ENCODE results near the gene DNAH2.

DNAH2 gene

GRCh38 chr17:7835814-7836595, 118.5 kb downstream of the DNAH2 start (continued):
- TF ChIP-seq, protein P1, sequence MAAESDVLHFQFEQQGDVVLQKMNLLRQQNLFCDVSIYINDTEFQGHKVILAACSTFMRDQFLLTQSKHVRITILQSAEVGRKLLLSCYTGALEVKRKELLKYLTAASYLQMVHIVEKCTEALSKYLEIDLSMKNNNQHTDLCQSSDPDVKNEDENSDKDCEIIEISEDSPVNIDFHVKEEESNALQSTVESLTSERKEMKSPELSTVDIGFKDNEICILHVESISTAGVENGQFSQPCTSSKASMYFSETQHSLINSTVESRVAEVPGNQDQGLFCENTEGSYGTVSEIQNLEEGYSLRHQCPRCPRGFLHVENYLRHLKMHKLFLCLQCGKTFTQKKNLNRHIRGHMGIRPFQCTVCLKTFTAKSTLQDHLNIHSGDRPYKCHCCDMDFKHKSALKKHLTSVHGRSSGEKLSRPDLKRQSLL (tag by site-specific recombination; IDR thresholded peaks at IDR 0.05): no peak
- TF ChIP-seq ZNF394 (tag by site-specific recombination; IDR thresholded peaks at IDR 0.05; ENCODE audit: borderline replicate concordance) (peak; percentile 57), HOXA7 (CRISPR knock-in tag; IDR thresholded peaks at IDR 0.05; ENCODE audit: borderline replicate concordance) (no peak), ZNF629 (tag by site-specific recombination; IDR thresholded peaks at IDR 0.05) (no peak), ZNF404 (tag by site-specific recombination; IDR thresholded peaks at IDR 0.05) (no peak), KLF9 (tag by site-specific recombination; IDR thresholded peaks at IDR 0.05; ENCODE audit: low read depth) (peak; percentile 23), RBAK (tag by site-specific recombination; IDR thresholded peaks at IDR 0.05) (no peak), SP7 (tag by site-specific recombination; IDR thresholded peaks at IDR 0.05) (no peak; the same call in 1 of the 2 replicates), ZEB2 (tag by site-specific recombination; IDR thresholded peaks at IDR 0.05) (peak; percentile 79), ZNF837 (tag by site-specific recombination; IDR thresholded peaks at IDR 0.05) (no peak), GLI4 (tag by site-specific recombination; IDR thresholded peaks at IDR 0.05) (peak; percentile 43; the same call in 1 of the 2 replicates), HOXD13 (CRISPR knock-in tag; IDR thresholded peaks at IDR 0.05; ENCODE audit: borderline replicate concordance) (no peak), ZBTB20 (tag by site-specific recombination; IDR thresholded peaks at IDR 0.05) (peak; percentile 93), KLF8 (tag by site-specific recombination; IDR thresholded peaks at IDR 0.05) (peak; percentile 79), BCL11B (tag by site-specific recombination; IDR thresholded peaks at IDR 0.05; ENCODE audit: low read depth) (0 out of 2 replicates have a peak, but pooled peaks have one; percentile 55), GLIS1 (tag by site-specific recombination; IDR thresholded peaks at IDR 0.05) (peak; percentile 63), IKZF3 (tag by site-specific recombination; IDR thresholded peaks at IDR 0.05) (peak; percentile 66), ZNF184 (tag by site-specific recombination; IDR thresholded peaks at IDR 0.05) (no peak), KLF7 (tag by site-specific recombination; IDR thresholded peaks at IDR 0.05; ENCODE audit: borderline replicate concordance) (0 out of 2 replicates have a peak, but pooled peaks have one; percentile 52), PRDM10 (tag by site-specific recombination; IDR thresholded peaks at IDR 0.05) (peak; percentile 94)
- TF ChIP-seq, protein P2, sequence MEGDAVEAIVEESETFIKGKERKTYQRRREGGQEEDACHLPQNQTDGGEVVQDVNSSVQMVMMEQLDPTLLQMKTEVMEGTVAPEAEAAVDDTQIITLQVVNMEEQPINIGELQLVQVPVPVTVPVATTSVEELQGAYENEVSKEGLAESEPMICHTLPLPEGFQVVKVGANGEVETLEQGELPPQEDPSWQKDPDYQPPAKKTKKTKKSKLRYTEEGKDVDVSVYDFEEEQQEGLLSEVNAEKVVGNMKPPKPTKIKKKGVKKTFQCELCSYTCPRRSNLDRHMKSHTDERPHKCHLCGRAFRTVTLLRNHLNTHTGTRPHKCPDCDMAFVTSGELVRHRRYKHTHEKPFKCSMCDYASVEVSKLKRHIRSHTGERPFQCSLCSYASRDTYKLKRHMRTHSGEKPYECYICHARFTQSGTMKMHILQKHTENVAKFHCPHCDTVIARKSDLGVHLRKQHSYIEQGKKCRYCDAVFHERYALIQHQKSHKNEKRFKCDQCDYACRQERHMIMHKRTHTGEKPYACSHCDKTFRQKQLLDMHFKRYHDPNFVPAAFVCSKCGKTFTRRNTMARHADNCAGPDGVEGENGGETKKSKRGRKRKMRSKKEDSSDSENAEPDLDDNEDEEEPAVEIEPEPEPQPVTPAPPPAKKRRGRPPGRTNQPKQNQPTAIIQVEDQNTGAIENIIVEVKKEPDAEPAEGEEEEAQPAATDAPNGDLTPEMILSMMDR (tag by site-specific recombination; IDR thresholded peaks at IDR 0.05): peak; percentile 61
- TF ChIP-seq, protein P3, sequence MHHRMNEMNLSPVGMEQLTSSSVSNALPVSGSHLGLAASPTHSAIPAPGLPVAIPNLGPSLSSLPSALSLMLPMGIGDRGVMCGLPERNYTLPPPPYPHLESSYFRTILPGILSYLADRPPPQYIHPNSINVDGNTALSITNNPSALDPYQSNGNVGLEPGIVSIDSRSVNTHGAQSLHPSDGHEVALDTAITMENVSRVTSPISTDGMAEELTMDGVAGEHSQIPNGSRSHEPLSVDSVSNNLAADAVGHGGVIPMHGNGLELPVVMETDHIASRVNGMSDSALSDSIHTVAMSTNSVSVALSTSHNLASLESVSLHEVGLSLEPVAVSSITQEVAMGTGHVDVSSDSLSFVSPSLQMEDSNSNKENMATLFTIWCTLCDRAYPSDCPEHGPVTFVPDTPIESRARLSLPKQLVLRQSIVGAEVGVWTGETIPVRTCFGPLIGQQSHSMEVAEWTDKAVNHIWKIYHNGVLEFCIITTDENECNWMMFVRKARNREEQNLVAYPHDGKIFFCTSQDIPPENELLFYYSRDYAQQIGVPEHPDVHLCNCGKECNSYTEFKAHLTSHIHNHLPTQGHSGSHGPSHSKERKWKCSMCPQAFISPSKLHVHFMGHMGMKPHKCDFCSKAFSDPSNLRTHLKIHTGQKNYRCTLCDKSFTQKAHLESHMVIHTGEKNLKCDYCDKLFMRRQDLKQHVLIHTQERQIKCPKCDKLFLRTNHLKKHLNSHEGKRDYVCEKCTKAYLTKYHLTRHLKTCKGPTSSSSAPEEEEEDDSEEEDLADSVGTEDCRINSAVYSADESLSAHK (tag by site-specific recombination; IDR thresholded peaks at IDR 0.05): no peak
- TF ChIP-seq, protein P4, sequence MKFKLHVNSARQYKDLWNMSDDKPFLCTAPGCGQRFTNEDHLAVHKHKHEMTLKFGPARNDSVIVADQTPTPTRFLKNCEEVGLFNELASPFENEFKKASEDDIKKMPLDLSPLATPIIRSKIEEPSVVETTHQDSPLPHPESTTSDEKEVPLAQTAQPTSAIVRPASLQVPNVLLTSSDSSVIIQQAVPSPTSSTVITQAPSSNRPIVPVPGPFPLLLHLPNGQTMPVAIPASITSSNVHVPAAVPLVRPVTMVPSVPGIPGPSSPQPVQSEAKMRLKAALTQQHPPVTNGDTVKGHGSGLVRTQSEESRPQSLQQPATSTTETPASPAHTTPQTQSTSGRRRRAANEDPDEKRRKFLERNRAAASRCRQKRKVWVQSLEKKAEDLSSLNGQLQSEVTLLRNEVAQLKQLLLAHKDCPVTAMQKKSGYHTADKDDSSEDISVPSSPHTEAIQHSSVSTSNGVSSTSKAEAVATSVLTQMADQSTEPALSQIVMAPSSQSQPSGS (tag by site-specific recombination; IDR thresholded peaks at IDR 0.05; ENCODE audit: low read depth): no peak
- TF ChIP-seq, protein P5, sequence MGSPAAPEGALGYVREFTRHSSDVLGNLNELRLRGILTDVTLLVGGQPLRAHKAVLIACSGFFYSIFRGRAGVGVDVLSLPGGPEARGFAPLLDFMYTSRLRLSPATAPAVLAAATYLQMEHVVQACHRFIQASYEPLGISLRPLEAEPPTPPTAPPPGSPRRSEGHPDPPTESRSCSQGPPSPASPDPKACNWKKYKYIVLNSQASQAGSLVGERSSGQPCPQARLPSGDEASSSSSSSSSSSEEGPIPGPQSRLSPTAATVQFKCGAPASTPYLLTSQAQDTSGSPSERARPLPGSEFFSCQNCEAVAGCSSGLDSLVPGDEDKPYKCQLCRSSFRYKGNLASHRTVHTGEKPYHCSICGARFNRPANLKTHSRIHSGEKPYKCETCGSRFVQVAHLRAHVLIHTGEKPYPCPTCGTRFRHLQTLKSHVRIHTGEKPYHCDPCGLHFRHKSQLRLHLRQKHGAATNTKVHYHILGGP (tag by site-specific recombination; IDR thresholded peaks at IDR 0.05): no peak
- TF ChIP-seq, protein P6, sequence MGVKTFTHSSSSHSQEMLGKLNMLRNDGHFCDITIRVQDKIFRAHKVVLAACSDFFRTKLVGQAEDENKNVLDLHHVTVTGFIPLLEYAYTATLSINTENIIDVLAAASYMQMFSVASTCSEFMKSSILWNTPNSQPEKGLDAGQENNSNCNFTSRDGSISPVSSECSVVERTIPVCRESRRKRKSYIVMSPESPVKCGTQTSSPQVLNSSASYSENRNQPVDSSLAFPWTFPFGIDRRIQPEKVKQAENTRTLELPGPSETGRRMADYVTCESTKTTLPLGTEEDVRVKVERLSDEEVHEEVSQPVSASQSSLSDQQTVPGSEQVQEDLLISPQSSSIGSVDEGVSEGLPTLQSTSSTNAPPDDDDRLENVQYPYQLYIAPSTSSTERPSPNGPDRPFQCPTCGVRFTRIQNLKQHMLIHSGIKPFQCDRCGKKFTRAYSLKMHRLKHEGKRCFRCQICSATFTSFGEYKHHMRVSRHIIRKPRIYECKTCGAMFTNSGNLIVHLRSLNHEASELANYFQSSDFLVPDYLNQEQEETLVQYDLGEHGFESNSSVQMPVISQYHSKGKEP (tag by site-specific recombination; IDR thresholded peaks at IDR 0.05): 0 out of 2 replicates have a peak, but pooled peaks have one; percentile 2

Measured in HEK293 (cell line).